OCI-LY3 (cell line): Measurements from ENCODE around the gene RBMS3.

ENCODE experiments used
- CTCF ChIP-seq: fragments of 200-600, 300-600 bp; sonication (generic); IDR thresholded peaks from 2 replicates; pipeline ENCODE4 v1.5.1; 2014; ENCODE audit warnings: antibody characterized with exemption, low read length, low read depth
- EZH2phosphoT487 ChIP-seq: fragments of 200-600 bp; shearing (Covaris generic); IDR thresholded peaks from 2 replicates; pipeline ENCODE4 v1.6.1; 2018; ENCODE audit warnings: antibody characterized with exemption, mixed run types, low read depth

GRCh38 chr3:29247088-29247745, 33.7 kb upstream of the RBMS3 start:
- TF ChIP-seq CTCF, result no peak
- TF ChIP-seq EZH2phosphoT487, result no peak
